COLO668 (cell line): ENCODE results near the gene AGBL5.

Experiments
- DNase-seq: peaks from one replicate; lab custom pipeline; 2025; ENCODE audit not compliant: unreplicated experiment; lab: John Stamatoyannopoulos, UW

Gene AGBL5

GRCh38 chr2:27023740-27024139, 27.7 kb upstream of the AGBL5 start:
- DNase-seq: no peak

GRCh38 chr2:27024188-27024587, 27.3 kb upstream of the AGBL5 start:
- DNase-seq: no peak

- DNase-seq: no peak
Measured at GRCh38 chr2:27024812-27025211, 26.7 kb upstream of the AGBL5 start.

- DNase-seq: no peak
Measured at GRCh38 chr2:27025281-27025800, 26.1 kb upstream of the AGBL5 start.

- no peak for DNase-seq
Measured at GRCh38 chr2:27025861-27026851, 25.3 kb upstream of the AGBL5 start.

- no peak for DNase-seq
Measured at GRCh38 chr2:27027211-27027651, 24.2 kb upstream of the AGBL5 start.

- no peak for DNase-seq
Measured at GRCh38 chr2:27029051-27029450, 22.4 kb upstream of the AGBL5 start.

GRCh38 chr2:27032495-27033252, 18.8 kb upstream of the AGBL5 start, which contains the start of gene TMEM214:
Gene TMEM214, plus strand, starts transcription at chr2:27032965. Its CDS starts 51 bp downstream, at chr2:27033016.
- DNase-seq: peak; percentile 91

GRCh38 chr2:27033253-27033852, 18.1 kb upstream of the AGBL5 start:
- DNase-seq: no peak

GRCh38 chr2:27038012-27038411, 13.5 kb upstream of the AGBL5 start:
- DNase-seq: no peak

- no peak for DNase-seq
Measured at GRCh38 chr2:27038631-27039339, 12.7 kb upstream of the AGBL5 start.

GRCh38 chr2:27039426-27039825, 12.0 kb upstream of the AGBL5 start:
- DNase-seq: no peak

GRCh38 chr2:27039871-27040270, 11.6 kb upstream of the AGBL5 start:
- no peak for DNase-seq

- no peak for DNase-seq
Measured at GRCh38 chr2:27040282-27040681, 11.2 kb upstream of the AGBL5 start.

GRCh38 chr2:27041752-27042151, 9.7 kb upstream of the AGBL5 start:
- DNase-seq: no peak

GRCh38 chr2:27042159-27042661, 9.3 kb upstream of the AGBL5 start:
- DNase-seq: no peak

GRCh38 chr2:27042985-27043634, 8.4 kb upstream of the AGBL5 start:
- no peak for DNase-seq

GRCh38 chr2:27049422-27050280, 1.8 kb upstream of the AGBL5 start:
- DNase-seq: peak; percentile 74
